SK-N-SH treated with all-trans-retinoic acid at 6 μM for 48 hours (cell line): ENCODE results near the gene ANK2.
"Not testable (repeated sequence)": the region's sequence is repeated elsewhere in the genome, so short reads cannot be mapped to it uniquely, and the experiment has no call there.

Experiments used
- GLIS3 ChIP-seq: fragments of 250-450 bp; sonication (Bioruptor Pico); IDR thresholded peaks from 2 replicates; pipeline ENCODE4 v1.5.0; 2020; ENCODE audit warnings: mild to moderate bottlenecking, moderate library complexity
- ZFP30 ChIP-seq: fragments of 450-650 bp; formaldehyde crosslinking; IDR thresholded peaks from 2 replicates; pipeline ENCODE4 v1.5.0; 2022; ENCODE audit warnings: mild to moderate bottlenecking, moderate library complexity

- not testable (repeated sequence) for TF ChIP-seq ZFP30, GLIS3 (CRISPR knock-in tag)
These were observed 19.3 kb downstream of the ANK2 start for GRCh38 chr4:113068771-113069170.
